Nephron (organoid): ENCODE results near the gene TEKT5.

ENCODE experiments used
- H3K27ac Mint-ChIP-seq, 3 experiments: 2 replicates each; pipeline ENCODE4 v1.8.0; 2020; ENCODE audit warnings: mixed read lengths in 3 of 3, mild to moderate bottlenecking in 2 of 3, moderate library complexity in 1 of 3
- H3K27me3 Mint-ChIP-seq: 2 replicates; pipeline ENCODE4 v1.8.0; 2021; ENCODE audit warnings: low read depth, mild to moderate bottlenecking, moderate library complexity, mixed read lengths
- H3K36me3 Mint-ChIP-seq: 2 replicates; pipeline ENCODE4 v1.8.0; 2020; ENCODE audit warnings: low read depth, mixed read lengths
- H3K4me1 Mint-ChIP-seq: 2 replicates; pipeline ENCODE4 v1.8.0; 2020; ENCODE audit warnings: mixed read lengths
- H3K4me3 Mint-ChIP-seq, 3 experiments: 2 replicates each; pipeline ENCODE4 v1.8.0; 2020; ENCODE audit warnings: mild to moderate bottlenecking in 3 of 3, mixed read lengths in 3 of 3, moderate library complexity in 2 of 3
- H3K9me3 Mint-ChIP-seq: 2 replicates; pipeline ENCODE4 v1.8.0; 2020; ENCODE audit warnings: mixed read lengths
- TF ChIP-seq, protein P1 (sequence below), 3 experiments: fragments of 200-600 bp; sonication (generic); IDR thresholded peaks; one replicate each; pipeline ENCODE4 v1.5.0; 2021; ENCODE audit warnings: antibody characterized with exemption in 3 of 3; ENCODE audit not compliant: unreplicated experiment in 3 of 3

Gene TEKT5

DNA sequence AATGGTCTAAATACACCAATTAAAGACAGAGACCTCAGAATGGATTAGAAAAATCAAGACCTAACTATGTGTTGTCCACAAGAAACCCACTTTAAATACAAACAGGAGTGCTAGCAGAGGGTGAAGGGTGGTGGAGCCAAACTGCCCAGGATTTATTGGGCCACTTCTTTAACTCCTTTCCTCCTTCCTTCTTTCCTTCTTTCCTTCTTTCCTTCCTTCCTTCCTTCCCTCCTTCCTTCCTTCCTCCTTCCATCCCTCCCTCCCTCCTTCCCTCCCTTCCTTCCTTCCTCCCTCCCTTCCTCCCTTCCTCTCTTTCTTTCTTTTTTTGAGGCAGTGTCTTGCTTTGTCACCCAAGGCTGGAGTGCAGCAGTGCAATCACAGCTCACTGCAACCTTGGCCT, 80.0 kb downstream of the TEKT5 start:
- Mint-ChIP-seq H3K4me1 (peaks cover 32% of the 10 kb centered on the region), H3K36me3 (no peaks in the 10 kb centered on the region), H3K4me3 (no peak overlapping the region), H3K27ac (no peak overlapping the region), H3K27me3 (peaks cover 20% of the 10 kb centered on the region), H3K9me3 (no peaks in the 10 kb centered on the region)
- TF ChIP-seq, protein P1, sequence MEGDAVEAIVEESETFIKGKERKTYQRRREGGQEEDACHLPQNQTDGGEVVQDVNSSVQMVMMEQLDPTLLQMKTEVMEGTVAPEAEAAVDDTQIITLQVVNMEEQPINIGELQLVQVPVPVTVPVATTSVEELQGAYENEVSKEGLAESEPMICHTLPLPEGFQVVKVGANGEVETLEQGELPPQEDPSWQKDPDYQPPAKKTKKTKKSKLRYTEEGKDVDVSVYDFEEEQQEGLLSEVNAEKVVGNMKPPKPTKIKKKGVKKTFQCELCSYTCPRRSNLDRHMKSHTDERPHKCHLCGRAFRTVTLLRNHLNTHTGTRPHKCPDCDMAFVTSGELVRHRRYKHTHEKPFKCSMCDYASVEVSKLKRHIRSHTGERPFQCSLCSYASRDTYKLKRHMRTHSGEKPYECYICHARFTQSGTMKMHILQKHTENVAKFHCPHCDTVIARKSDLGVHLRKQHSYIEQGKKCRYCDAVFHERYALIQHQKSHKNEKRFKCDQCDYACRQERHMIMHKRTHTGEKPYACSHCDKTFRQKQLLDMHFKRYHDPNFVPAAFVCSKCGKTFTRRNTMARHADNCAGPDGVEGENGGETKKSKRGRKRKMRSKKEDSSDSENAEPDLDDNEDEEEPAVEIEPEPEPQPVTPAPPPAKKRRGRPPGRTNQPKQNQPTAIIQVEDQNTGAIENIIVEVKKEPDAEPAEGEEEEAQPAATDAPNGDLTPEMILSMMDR (IDR thresholded peaks at IDR 0.05; ENCODE audit: unreplicated experiment in 3 of 3) = no peak

DNA sequence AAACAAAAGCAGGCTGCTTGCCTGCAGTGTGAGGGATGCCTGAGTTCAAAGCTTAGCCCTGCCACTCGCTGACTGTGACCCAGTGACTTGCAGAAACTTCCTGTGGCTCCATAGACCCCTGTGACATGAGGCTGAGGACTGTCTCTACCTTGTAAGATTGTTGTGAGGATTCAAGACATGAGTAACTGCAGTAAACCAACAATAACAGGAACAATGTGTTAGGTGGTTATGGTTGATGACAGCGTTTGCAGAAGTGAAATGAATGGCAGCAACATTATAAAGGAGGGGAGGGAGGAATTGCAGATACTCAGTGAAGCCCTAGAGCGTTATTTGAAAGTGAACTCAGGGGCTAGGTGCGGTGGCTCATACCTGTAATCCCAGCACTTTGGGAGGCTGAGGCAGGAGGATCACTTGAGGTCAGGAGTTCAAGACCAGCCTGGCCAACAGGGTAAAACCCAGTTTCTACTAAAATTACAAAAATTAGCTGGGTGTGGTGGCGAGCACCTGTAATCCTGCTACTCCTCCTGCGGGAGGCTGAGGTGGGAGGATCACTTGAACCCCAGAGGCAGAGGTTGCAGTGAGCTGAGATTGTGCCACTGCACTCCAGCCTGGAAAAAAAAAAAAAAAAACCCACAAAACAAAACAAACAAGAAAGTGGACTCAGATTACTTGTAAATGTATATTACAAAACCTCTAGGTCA, 80.8 kb downstream of the TEKT5 start:
- no peaks in the 10 kb centered on the region for H3K9me3 Mint-ChIP-seq
- peaks cover 37% of the 10 kb centered on the region for H3K4me1 Mint-ChIP-seq
- H3K27ac Mint-ChIP-seq = no peak overlapping the region
- H3K27me3 Mint-ChIP-seq = peaks cover 20% of the 10 kb centered on the region
- TF ChIP-seq, protein P1 (IDR thresholded peaks at IDR 0.05; ENCODE audit: unreplicated experiment in 3 of 3) = no peak
- no peak overlapping the region for H3K4me3 Mint-ChIP-seq
- no peaks in the 10 kb centered on the region for H3K36me3 Mint-ChIP-seq

DNA sequence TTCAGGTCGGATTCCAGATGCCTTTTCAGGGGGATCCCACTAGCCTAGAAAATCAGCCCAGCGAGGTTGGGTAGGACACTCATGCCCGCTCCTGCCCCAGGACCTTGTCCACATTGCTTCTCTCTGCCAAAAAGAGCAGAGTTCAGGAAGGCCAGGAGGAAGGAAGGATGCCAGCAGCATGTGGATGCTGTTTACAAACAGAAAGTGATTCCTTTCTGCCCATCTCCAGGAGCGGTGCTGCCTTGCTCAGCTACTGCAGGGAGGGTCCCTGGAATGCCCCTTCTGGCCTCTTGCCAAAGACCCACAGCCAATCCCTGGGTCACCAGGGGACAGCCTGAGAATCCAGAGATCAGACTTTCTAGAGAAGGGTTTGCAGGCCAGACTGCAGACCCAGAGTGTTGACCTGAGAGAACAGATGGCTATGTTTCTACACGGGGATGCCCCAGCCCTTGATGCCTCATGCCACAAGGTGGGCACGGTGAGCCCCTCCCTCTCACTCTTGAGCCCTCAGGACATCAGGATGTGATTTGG, 82.0 kb downstream of the TEKT5 start:
- TF ChIP-seq, protein P1 (IDR thresholded peaks at IDR 0.05; ENCODE audit: unreplicated experiment in 3 of 3) = no peak
- Mint-ChIP-seq H3K27ac (no peak overlapping the region), H3K36me3 (no peaks in the 10 kb centered on the region), H3K27me3 (peaks cover 11% of the 10 kb centered on the region), H3K9me3 (no peaks in the 10 kb centered on the region), H3K4me3 (no peak overlapping the region), H3K4me1 (peaks cover 33% of the 10 kb centered on the region)

DNA sequence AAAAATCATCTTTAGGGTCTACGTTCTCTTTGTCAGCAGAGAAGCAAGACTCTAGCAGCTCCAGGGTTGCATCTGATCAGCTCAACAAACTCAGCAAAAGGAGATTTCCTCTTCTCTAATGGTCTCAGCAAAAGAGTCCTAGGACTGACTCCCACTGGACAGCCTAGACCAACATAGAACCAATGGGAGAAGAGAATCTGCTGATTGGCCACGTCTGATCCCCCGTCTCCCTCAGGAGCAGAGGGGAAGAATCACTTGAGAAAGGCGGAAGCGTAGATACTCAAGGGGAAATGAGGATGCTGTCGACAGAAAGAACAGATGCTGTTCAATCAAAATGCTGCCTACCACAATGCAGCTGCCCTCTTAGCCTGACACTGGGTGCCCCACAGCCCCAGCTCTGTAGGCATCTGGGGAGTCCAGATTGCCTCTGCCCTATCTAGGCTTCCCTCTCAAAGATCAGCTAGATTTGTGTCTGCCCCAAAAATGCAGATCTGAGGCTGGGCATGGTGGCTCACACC, 82.8 kb downstream of the TEKT5 start:
- H3K4me3 Mint-ChIP-seq = no peak overlapping the region
- H3K9me3 Mint-ChIP-seq = no peaks in the 10 kb centered on the region
- no peaks in the 10 kb centered on the region for H3K36me3 Mint-ChIP-seq
- TF ChIP-seq, protein P1 (IDR thresholded peaks at IDR 0.05; ENCODE audit: unreplicated experiment in 3 of 3) = no peak
- H3K27me3 Mint-ChIP-seq = peaks cover 8% of the 10 kb centered on the region
- H3K27ac Mint-ChIP-seq = no peak overlapping the region
- peaks cover 25% of the 10 kb centered on the region for H3K4me1 Mint-ChIP-seq

DNA sequence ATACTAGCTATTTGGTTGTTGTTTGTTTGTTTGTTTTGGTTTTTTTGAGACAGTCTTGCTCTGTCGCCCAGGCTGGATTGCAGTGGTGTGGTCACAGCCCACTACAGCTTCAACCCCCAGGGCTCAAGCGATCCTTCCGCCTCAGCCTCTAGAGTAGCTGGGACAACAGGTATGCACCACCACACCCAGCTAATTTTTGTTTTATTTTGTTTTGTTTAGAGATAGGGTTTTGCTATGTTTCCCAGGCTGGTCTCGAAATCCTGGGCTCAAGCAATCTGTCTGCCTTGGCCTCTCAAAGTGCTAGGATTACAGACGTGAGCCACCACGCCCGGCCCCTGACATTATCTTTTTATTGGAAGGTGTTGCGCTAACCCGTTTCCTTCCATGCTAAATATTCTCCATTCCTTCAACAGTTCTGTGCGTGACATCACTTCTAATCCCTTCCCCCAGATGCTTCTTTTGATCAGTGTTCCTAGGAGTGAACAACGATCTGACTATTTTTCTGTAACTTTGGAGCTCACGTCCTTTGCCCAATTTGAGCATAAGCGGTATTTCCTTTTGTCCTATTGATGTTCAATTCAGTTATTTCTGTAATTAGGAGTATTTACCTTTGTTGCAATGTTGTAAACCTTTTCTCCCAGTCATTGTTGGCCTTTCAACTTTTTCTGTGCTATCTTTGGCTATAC, 84.1 kb downstream of the TEKT5 start:
- no peaks in the 10 kb centered on the region for H3K9me3 Mint-ChIP-seq
- H3K4me1 Mint-ChIP-seq = peaks cover 29% of the 10 kb centered on the region
- peak overlapping the region in 1 of 3 experiments; percentile 23 for H3K27ac Mint-ChIP-seq
- peaks cover 11% of the 10 kb centered on the region for H3K27me3 Mint-ChIP-seq
- no peak overlapping the region for H3K4me3 Mint-ChIP-seq
- TF ChIP-seq, protein P1 (IDR thresholded peaks at IDR 0.05; ENCODE audit: unreplicated experiment in 3 of 3) = no peak
- no peaks in the 10 kb centered on the region for H3K36me3 Mint-ChIP-seq
